Measurements from ENCODE around the gene BTBD16. TPM values are rescaled to one million over a fixed set of nuclear protein-coding genes. Genes with fewer than 3 reads are reported as not detected.

BTBD16 gene
- total and polyA plus RNA-seq, 2 of the 13 experiments (the other 11 are each of a cell fraction or from before 2014, with no cell fraction given), result 5.0 to 11.9 TPM

DNA sequence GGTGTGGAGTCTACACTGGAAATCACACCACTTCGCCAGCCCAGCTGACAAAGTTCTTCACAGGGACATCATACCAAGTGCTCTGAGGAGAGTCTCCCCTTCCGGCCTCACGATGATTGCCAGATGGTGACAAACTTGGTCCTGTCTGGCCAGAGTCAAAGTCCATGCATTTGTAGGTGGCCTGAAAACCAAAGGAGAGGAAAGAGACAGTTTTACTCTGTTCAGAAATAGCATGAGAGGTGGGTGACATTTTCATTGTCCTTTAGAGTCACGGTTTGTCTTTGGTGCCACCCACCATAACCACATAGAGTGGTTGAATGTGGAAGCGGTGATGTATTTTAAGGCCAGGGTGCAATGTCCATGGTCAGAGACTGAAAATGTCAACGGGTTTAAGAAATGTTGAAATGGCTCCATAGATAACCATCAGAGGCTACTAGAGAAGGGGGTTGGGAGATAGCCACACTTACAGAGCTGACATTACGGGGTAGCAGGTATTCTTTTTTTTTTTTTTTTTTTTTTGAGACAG lies 33.0 kb downstream of the BTBD16 start (continued):
- peak; percentile 75; the same call in 1 of the 2 replicates for TF ChIP-seq ZBTB20 (CRISPR knock-in tag; IDR thresholded peaks at IDR 0.05; ENCODE audit: borderline replicate concordance, low read depth)
- peak; percentile 25; the same call in 1 of the 2 replicates for TF ChIP-seq MIER2 (CRISPR knock-in tag; IDR thresholded peaks at IDR 0.05)
- peak; percentile 53; the same call in 1 of the 2 replicates for TF ChIP-seq ELF3 (CRISPR knock-in tag; IDR thresholded peaks at IDR 0.05)
- TF ChIP-seq GATA4 (IDR thresholded peaks at IDR 0.05; ENCODE audit: borderline replicate concordance, low read depth), result 0 out of 2 replicates have a peak, but pooled peaks have one; percentile 41
- no peak for TF ChIP-seq MTF2 (CRISPR knock-in tag; IDR thresholded peaks at IDR 0.05; ENCODE audit: borderline replicate concordance)
- peak; percentile 30; the same call in 1 of the 2 replicates for TF ChIP-seq BCL6 (CRISPR knock-in tag; IDR thresholded peaks at IDR 0.05)
- 0 out of 2 replicates have a peak, but pooled peaks have one; percentile 22 for TF ChIP-seq SNAI1 (CRISPR knock-in tag; IDR thresholded peaks at IDR 0.05; ENCODE audit: borderline replicate concordance)
- TF ChIP-seq ZNF501 (CRISPR knock-in tag; IDR thresholded peaks at IDR 0.05), result 0 out of 2 replicates have a peak, but pooled peaks have one; percentile 25
- TF ChIP-seq SNAPC5 (CRISPR knock-in tag; IDR thresholded peaks at IDR 0.05; ENCODE audit: borderline replicate concordance), result no peak
- peak; percentile 41 for TF ChIP-seq ZNF331 (CRISPR knock-in tag; IDR thresholded peaks at IDR 0.05)
- no peak; the same call in 1 of the 2 replicates for TF ChIP-seq KDM3A (CRISPR knock-in tag; IDR thresholded peaks at IDR 0.05; ENCODE audit: low read depth)
- TF ChIP-seq POLR2AphosphoS5 (IDR thresholded peaks at IDR 0.05; ENCODE audit: low read depth, low read length), result peak; percentile 62
- no peak for TF ChIP-seq AHR (CRISPR knock-in tag; IDR thresholded peaks at IDR 0.05)
- TF ChIP-seq ZEB1 (IDR thresholded peaks at IDR 0.05; ENCODE audit: insufficient replicate concordance, low read depth), result peak; percentile 49
- TF ChIP-seq MBD4 (IDR thresholded peaks at IDR 0.05; ENCODE audit: borderline replicate concordance, low read length), result no peak
- 0 out of 2 replicates have a peak, but pooled peaks have one; percentile 26 for TF ChIP-seq ZNF670 (CRISPR knock-in tag; IDR thresholded peaks at IDR 0.05; ENCODE audit: borderline replicate concordance)
- TF ChIP-seq IRF1 (CRISPR knock-in tag; IDR thresholded peaks at IDR 0.05; ENCODE audit: low read depth), result no peak
- 0 out of 2 replicates have a peak, but pooled peaks have one; percentile 11 for TF ChIP-seq ZNF652 (CRISPR knock-in tag; IDR thresholded peaks at IDR 0.05; ENCODE audit: borderline replicate concordance, low read depth)
- TF ChIP-seq CREB1 (IDR thresholded peaks at IDR 0.05), result no peak
- TF ChIP-seq CREB1 (CRISPR knock-in tag; IDR thresholded peaks at IDR 0.05), result peak; percentile 27; the same call in 1 of the 2 replicates
- TF ChIP-seq MXD1 (CRISPR knock-in tag; IDR thresholded peaks at IDR 0.05), result no peak; the same call in 1 of the 2 replicates
- TF ChIP-seq TGIF2 (CRISPR knock-in tag; IDR thresholded peaks at IDR 0.05), result no peak
- TF ChIP-seq STAT5B (CRISPR knock-in tag; IDR thresholded peaks at IDR 0.05), result no peak
- TF ChIP-seq ZNF10 (CRISPR knock-in tag; IDR thresholded peaks at IDR 0.05; ENCODE audit: borderline replicate concordance, low read depth), result no peak
- peak; percentile 59; the same call in 1 of the 2 replicates for TF ChIP-seq ZNF788 (CRISPR knock-in tag; IDR thresholded peaks at IDR 0.05; ENCODE audit: borderline replicate concordance)
- TF ChIP-seq AKAP8 (CRISPR knock-in tag; IDR thresholded peaks at IDR 0.05), result no peak
- TF ChIP-seq MBNL3 (CRISPR knock-in tag; conservative IDR thresholded peaks at IDR 0.05), result no peak
- peak; percentile 20 for TF ChIP-seq SALL1 (CRISPR knock-in tag; IDR thresholded peaks at IDR 0.05)
- TF ChIP-seq SOX5 (CRISPR knock-in tag; IDR thresholded peaks at IDR 0.05; ENCODE audit: borderline replicate concordance), result peak; percentile 66; the same call in 1 of the 2 replicates
- TF ChIP-seq ZKSCAN1 (IDR thresholded peaks at IDR 0.05; ENCODE audit: low read length), result no peak
- TF ChIP-seq, protein P1, sequence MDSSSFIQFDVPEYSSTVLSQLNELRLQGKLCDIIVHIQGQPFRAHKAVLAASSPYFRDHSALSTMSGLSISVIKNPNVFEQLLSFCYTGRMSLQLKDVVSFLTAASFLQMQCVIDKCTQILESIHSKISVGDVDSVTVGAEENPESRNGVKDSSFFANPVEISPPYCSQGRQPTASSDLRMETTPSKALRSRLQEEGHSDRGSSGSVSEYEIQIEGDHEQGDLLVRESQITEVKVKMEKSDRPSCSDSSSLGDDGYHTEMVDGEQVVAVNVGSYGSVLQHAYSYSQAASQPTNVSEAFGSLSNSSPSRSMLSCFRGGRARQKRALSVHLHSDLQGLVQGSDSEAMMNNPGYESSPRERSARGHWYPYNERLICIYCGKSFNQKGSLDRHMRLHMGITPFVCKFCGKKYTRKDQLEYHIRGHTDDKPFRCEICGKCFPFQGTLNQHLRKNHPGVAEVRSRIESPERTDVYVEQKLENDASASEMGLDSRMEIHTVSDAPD (CRISPR knock-in tag; IDR thresholded peaks at IDR 0.05), result peak; percentile 91

Data from HepG2 (cell line).